Peyer's patch (tissue), 4 donors: ENCODE results near the gene LBH. TPM values are rescaled to one million over a fixed set of nuclear protein-coding genes. Genes with fewer than 3 reads are reported as not detected.
A peak's percentile ranks its signal among the peaks of the same experiment; 100 is the strongest.

Experiments used
- DNase-seq, 3 donors: peaks; one replicate each; pipeline ENCODE4 v3.0.0-alpha.2; 2017 to 2019
- H3K27ac ChIP-seq, 4 donors: fragments of 200-600 bp; sonication (generic); one replicate each; pipeline ENCODE4 v1.5.1; 2016 to 2019
- H3K27me3 ChIP-seq, 2 donors: fragments of 200-600 bp; sonication (generic); one replicate each; pipeline ENCODE4 v1.5.1; 2019
- H3K36me3 ChIP-seq, 3 donors: fragments of 200-600 bp; sonication (generic); one replicate each; pipeline ENCODE4 v1.5.1; 2016 to 2019
- H3K4me1 ChIP-seq, 4 donors: fragments of 200-600 bp; sonication (generic); one replicate each; pipeline ENCODE4 v1.5.1; 2016 to 2019
- H3K4me3 ChIP-seq, 4 donors: fragments of 200-600 bp; sonication (generic); 1 replicate in 3 of 4; 2 replicates in 1 of 4; pipeline ENCODE4 v1.5.1; 2016 to 2019; ENCODE audit warnings: mild to moderate bottlenecking in 1 of 4
- H3K9me3 ChIP-seq, 4 donors: fragments of 200-600 bp; sonication (generic); one replicate each; pipeline ENCODE4 v1.5.1; 2016 to 2019; ENCODE audit warnings: mild to moderate bottlenecking in 1 of 4
- POLR2A ChIP-seq, 2 donors: fragments of 450-650 bp; IDR thresholded peaks; one replicate each; pipeline ENCODE4 v1.5.1; 2017; ENCODE audit warnings: antibody characterized with exemption in 2 of 2, mild to moderate bottlenecking in 2 of 2, moderate library complexity in 2 of 2
- total RNA-seq, 4 donors: library from RNA; depleted of rRNA; stranded (reverse); fragments of >200 nt; gene quantifications; one replicate each; pipeline ENCODE4 v1.1.0, GENCODE V29; 2016
- TF ChIP-seq, protein P1 (sequence below), 6 experiments: fragments of 450-650 bp in 4 of 6; fragments of 200-600 bp in 2 of 6; sonication (generic) in 1 of 6; IDR thresholded peaks; one replicate each; pipeline ENCODE4 v1.5.1; 2017 to 2019; ENCODE audit warnings: antibody characterized with exemption in 6 of 6, mild to moderate bottlenecking in 3 of 6, moderate library complexity in 1 of 6

Gene LBH
- total RNA-seq, 4 donors from 2014 or later: 10.9 to 44.6 (median 14.8) TPM

DNA sequence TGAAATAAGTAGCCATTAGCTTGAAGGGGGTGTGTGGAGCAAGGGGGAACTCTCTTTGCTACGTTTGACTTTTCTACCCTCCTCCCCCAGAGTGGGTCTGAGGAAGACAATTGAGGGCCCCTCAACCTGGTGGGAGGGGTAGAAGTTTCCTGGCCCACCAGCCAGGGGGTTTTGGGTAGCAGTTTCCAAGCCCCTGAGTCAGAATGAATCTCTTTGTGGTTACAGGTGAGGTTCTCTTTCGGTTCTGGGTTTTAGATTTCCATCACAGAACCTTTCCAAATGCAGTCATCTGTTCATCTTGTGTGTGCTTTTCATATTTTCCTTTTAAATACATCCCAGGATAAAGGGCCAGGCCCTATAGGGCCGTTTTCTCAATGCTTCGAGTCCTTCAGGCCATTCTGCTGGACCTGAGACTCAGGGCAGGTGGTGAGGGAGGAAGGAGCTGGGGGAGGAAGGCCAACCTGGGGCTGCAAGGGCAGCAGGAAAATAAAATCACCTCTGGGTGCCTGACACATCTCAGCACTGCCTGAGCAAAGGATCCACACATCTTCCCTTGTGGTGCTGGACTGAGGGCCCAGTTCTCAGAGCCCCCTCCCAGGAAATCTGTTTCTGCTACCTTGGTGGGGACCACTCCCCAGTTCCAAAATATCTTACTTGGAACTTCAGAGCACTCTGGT lies 4.7 kb downstream of the LBH start:
- Histone ChIP-seq H3K4me1 (peaks cover 0 to 37% (median 17%) of the 10 kb centered on the region in 4 donors), H3K36me3 (no peaks in the 10 kb centered on the region), H3K27ac (peak overlapping the region in 3 of 4 donors; percentile 15 to 100 (median 53)), H3K4me3 (no peak overlapping the region), H3K9me3 (no peaks in the 10 kb centered on the region), H3K27me3 (no peaks in the 10 kb centered on the region)
- DNase-seq: peak in 1 of 3 donors; percentile 15
- TF ChIP-seq, protein P1, sequence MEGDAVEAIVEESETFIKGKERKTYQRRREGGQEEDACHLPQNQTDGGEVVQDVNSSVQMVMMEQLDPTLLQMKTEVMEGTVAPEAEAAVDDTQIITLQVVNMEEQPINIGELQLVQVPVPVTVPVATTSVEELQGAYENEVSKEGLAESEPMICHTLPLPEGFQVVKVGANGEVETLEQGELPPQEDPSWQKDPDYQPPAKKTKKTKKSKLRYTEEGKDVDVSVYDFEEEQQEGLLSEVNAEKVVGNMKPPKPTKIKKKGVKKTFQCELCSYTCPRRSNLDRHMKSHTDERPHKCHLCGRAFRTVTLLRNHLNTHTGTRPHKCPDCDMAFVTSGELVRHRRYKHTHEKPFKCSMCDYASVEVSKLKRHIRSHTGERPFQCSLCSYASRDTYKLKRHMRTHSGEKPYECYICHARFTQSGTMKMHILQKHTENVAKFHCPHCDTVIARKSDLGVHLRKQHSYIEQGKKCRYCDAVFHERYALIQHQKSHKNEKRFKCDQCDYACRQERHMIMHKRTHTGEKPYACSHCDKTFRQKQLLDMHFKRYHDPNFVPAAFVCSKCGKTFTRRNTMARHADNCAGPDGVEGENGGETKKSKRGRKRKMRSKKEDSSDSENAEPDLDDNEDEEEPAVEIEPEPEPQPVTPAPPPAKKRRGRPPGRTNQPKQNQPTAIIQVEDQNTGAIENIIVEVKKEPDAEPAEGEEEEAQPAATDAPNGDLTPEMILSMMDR (IDR thresholded peaks at IDR 0.05): no peak
- TF ChIP-seq POLR2A (IDR thresholded peaks at IDR 0.05): no peak

DNA sequence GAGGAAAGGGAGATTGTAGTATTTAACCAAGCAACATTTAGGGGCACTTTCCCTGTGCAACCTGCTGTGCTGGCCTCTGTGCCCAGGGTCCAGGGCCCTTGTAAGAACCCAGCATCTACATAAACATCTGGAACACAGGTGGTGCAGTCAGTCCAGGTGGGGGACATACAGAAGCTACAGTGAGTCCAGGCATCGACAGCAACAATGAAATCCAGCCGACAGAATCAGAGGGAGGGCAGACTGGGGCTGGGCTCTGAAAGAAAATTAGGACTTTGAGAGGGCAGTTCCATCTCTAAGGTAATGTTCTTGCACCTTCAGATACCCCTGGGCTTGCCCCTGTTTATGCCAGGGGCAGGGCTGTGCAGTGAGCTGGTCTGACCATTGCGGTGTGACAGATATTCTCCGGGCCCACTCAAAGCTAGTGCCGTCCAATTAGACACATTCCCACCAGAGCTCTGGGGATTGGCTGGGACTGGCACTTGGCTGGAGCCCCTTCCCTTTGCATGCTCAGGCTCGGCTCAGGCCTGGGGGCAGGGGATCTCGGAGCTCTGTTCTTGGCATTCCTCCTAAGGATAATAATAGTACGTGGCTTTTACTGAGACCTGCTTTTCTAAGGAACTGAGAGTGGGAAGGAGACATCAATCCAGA lies 5.4 kb downstream of the LBH start:
- Histone ChIP-seq H3K27ac (peak overlapping the region in 3 of 4 donors; percentile 15 to 100 (median 53)), H3K27me3 (no peaks in the 10 kb centered on the region), H3K9me3 (no peaks in the 10 kb centered on the region), H3K4me3 (no peak overlapping the region), H3K4me1 (peaks cover 0 to 37% (median 17%) of the 10 kb centered on the region in 4 donors), H3K36me3 (no peaks in the 10 kb centered on the region)
- TF ChIP-seq, protein P1 (IDR thresholded peaks at IDR 0.05): no peak
- no peak for TF ChIP-seq POLR2A (IDR thresholded peaks at IDR 0.05)
- DNase-seq: peak in 1 of 3 donors; percentile 14

DNA sequence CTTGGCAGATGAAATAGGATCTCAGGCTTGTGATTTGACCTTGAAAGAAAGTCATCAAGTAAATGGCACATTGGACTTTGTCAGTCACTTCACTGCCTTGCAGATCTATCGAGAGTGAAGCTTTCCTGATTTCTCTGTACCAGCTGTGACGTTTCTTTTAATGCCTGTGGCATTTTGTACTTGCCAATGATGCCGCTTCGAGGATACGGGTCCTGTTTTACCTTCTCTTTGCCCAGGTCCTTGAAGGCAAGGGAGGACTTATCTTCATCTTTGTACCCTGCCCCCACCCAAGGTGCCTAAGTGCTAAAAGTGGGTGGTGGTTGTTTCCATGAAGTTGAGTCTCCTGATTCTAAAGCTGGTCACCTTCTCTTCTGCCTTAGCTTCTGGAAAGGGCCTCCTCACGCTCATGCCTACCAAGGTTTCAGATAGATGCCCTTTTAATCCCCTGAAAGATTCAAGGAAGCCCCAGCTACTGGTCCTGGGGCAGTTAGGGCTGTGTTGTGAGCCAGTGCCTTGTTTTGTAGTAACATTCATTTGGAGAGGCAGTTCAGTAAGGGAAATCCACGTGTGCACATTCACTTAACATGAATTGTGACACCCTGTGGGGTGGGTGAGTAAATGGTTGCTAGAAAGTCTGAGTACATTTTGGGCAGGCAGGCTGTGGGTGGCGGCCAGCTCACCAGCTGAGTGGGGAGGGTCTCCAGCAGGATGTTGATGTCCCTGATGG lies 6.1 kb downstream of the LBH start:
- no peaks in the 10 kb centered on the region for H3K36me3 ChIP-seq
- H3K9me3 ChIP-seq: no peaks in the 10 kb centered on the region
- H3K4me1 ChIP-seq: peaks cover 0 to 37% (median 17%) of the 10 kb centered on the region in 4 donors
- H3K27ac ChIP-seq: peak overlapping the region; percentile 24 to 53 (median 38)
- no peak overlapping the region for H3K4me3 ChIP-seq
- DNase-seq: peak in 1 of 3 donors; percentile 14
- no peaks in the 10 kb centered on the region for H3K27me3 ChIP-seq
- no peak for TF ChIP-seq POLR2A (IDR thresholded peaks at IDR 0.05)
- TF ChIP-seq, protein P1 (IDR thresholded peaks at IDR 0.05): no peak

DNA sequence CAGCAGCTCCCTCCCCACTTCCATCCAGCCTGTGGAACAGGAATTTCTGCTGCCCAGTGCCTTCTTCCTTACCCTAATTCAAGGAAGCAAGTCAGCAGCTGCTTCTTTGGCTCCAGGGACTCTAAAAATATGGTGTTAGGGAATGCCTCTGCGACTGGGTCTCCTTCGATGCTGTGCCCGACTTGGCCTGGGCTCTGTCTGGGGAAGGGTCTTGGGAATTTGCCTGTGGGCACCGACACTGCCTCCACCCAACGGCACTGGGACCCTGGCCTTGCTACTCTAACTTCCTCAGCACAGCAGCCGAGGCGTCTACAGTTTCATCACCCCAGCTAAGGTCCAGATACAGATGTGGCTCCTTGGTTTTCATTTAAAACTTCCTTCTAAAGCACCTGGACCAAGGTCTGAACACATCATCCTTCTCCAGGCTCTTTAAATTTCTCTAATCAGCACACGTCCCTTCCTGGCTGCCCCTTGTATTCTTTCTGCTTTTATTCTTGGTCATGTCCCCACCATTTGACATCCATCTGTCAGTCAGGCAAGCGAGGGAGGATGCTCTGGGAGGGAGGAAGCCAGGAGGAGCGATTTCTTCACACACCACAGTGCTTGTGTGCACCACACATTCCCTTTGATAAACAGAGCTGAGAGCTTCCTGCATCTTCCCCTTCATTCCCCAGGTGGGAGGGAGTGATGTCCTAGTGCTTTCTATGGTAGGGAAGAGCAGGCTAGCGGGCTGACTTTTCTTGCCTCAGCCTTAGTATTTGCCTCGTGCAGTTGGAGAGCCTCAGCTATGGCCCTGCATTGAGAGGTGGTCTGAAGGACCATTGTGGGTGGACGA lies 6.8 kb downstream of the LBH start:
- H3K9me3 ChIP-seq: no peaks in the 10 kb centered on the region
- TF ChIP-seq, protein P1 (IDR thresholded peaks at IDR 0.05): no peak
- TF ChIP-seq POLR2A (IDR thresholded peaks at IDR 0.05): no peak
- H3K4me1 ChIP-seq: peaks cover 0 to 37% (median 17%) of the 10 kb centered on the region in 4 donors
- H3K4me3 ChIP-seq: no peak overlapping the region
- H3K27me3 ChIP-seq: no peaks in the 10 kb centered on the region
- peak overlapping the region in 3 of 4 donors; percentile 38 to 53 (median 38) for H3K27ac ChIP-seq
- H3K36me3 ChIP-seq: no peaks in the 10 kb centered on the region
- DNase-seq: peak in 1 of 3 donors; percentile 14
